H1 (cell line): Measurements from ENCODE around the gene HSPA1L. TPM values are rescaled to one million over a fixed set of nuclear protein-coding genes. Genes with fewer than 3 reads are reported as not detected.
"Not testable (repeated sequence)": the region's sequence is repeated elsewhere in the genome, so short reads cannot be mapped to it uniquely, and the experiment has no call there.

ENCODE experiments used
- CTCF ChIA-PET: fragments of 300-600 bp; sonication (Branson Sonifier 250); formaldehyde crosslinking; loops from one replicate; lab custom pipeline; 2021; ENCODE audit not compliant: partially characterized antibody; lab: Charles Lee
- POLR2A ChIA-PET: fragments of 300-600 bp; sonication (Branson Sonifier 250); formaldehyde crosslinking; loops from one replicate; lab custom pipeline; 2021; ENCODE audit warnings: inconsistent platforms; ENCODE audit not compliant: partially characterized antibody; lab: Charles Lee
- DNase-seq, 2 experiments: peaks; one replicate each; pipeline versions ENCODE4 v3.0.0 to v3.0.0-alpha.2; 2010 to 2022; ENCODE audit warnings: low spot score in 2 of 2, low read depth in 1 of 2, mixed read lengths in 1 of 2
- FAIRE-seq: peaks from 2 replicates; lab custom pipeline; 2011; peaks lifted over from hg19 to GRCh38; lab: Jason Lieb, UNC
- H2AFZ ChIP-seq: 2 replicates; pipeline ENCODE4 v1.8.1; 2012; ENCODE audit warnings: low read length, inconsistent platforms
- H2AK5ac ChIP-seq: 2 replicates; pipeline ENCODE4 v1.6.1; 2013; ENCODE audit warnings: low read depth, low read length
- H2BK120ac ChIP-seq: replicated peaks from 2 replicates; pipeline ENCODE3; 2013; ENCODE audit warnings: low read depth, low read length, inconsistent platforms
- H2BK12ac ChIP-seq: 2 replicates; pipeline ENCODE4 v1.6.1; 2013; ENCODE audit warnings: low read depth, low read length
- H2BK15ac ChIP-seq: 2 replicates; pipeline ENCODE4 v1.6.1; 2013; ENCODE audit warnings: low read length
- H2BK20ac ChIP-seq: 2 replicates; pipeline ENCODE4 v1.6.1; 2013; ENCODE audit warnings: low read length
- H2BK5ac ChIP-seq: 2 replicates; pipeline ENCODE4 v1.6.1; 2013; ENCODE audit warnings: low read depth, low read length
- H3K14ac ChIP-seq: 2 replicates; pipeline ENCODE4 v1.6.1; 2013; ENCODE audit warnings: inconsistent platforms; ENCODE audit not compliant: insufficient read length
- H3K18ac ChIP-seq: 2 replicates; pipeline ENCODE4 v1.6.1; 2013; ENCODE audit warnings: low read length; ENCODE audit errors: extremely low read depth
- H3K23ac ChIP-seq: 2 replicates; pipeline ENCODE4 v1.6.1; 2013; ENCODE audit warnings: inconsistent platforms; ENCODE audit not compliant: insufficient read length
- H3K23me2 ChIP-seq: 2 replicates; pipeline ENCODE4 v1.6.1; 2013; ENCODE audit warnings: low read depth, low read length
- H3K27ac ChIP-seq: 2 replicates; pipeline ENCODE4 v1.6.1; 2011; ENCODE audit warnings: low read depth, low read length, inconsistent platforms
- H3K27me3 ChIP-seq, 4 experiments: replicated peaks in 1 of 4; 1 replicate in 1 of 4; 2 replicates in 3 of 4; pipeline versions ENCODE4 v1.6.1 to v1.8.1; 2011 to 2013; ENCODE audit warnings: low read length in 3 of 4, mild to moderate bottlenecking in 3 of 4, inconsistent platforms in 2 of 4, mixed read lengths in 2 of 4, moderate library complexity in 1 of 4; ENCODE audit not compliant: control insufficient read depth in 3 of 4, insufficient read depth in 3 of 4; ENCODE audit errors: extremely low read depth in 1 of 4
- H3K36me3 ChIP-seq, 4 experiments: 2 replicates each; pipeline versions ENCODE4 v1.6.1 to v1.8.1; 2011 to 2013; ENCODE audit warnings: mild to moderate bottlenecking in 4 of 4, low read length in 3 of 4, moderate library complexity in 2 of 4, control low read depth in 1 of 4, inconsistent platforms in 1 of 4; ENCODE audit not compliant: insufficient read depth in 4 of 4, control insufficient read depth in 2 of 4
- H3K4ac ChIP-seq: replicated peaks from 2 replicates; pipeline ENCODE3; 2013; ENCODE audit warnings: low read length, low read depth, mixed read lengths, inconsistent platforms; ENCODE audit not compliant: insufficient read length
- H3K4me1 ChIP-seq, 4 experiments: replicated peaks in 1 of 4; 1 replicate in 1 of 4; 2 replicates in 3 of 4; pipeline versions ENCODE4 v1.6.1 to v1.8.1; 2011 to 2013; ENCODE audit warnings: low read length in 3 of 4, inconsistent platforms in 2 of 4, mixed read lengths in 1 of 4; ENCODE audit not compliant: insufficient read depth in 4 of 4, control insufficient read depth in 3 of 4
- H3K4me2 ChIP-seq, 2 experiments: 2 replicates each; pipeline versions ENCODE4 v1.6.1 to v1.8.1; 2011 to 2013; ENCODE audit warnings: low read depth in 2 of 2, low read length in 2 of 2, control low read depth in 1 of 2, inconsistent platforms in 1 of 2, mild to moderate bottlenecking in 1 of 2; ENCODE audit not compliant: insufficient read depth in 1 of 2
- H3K4me3 ChIP-seq, 4 experiments: fragments of 200-600, 300-600 bp in 1 of 4; sonication (generic), shearing (Covaris generic), sonication (Bioruptor Twin) in 1 of 4; 2 replicates each; pipeline versions ENCODE4 v1.5.1 to v1.8.1; 2011 to 2016; ENCODE audit warnings: low read length in 4 of 4, low read depth in 3 of 4, control low read depth in 2 of 4, inconsistent platforms in 2 of 4, mild to moderate bottlenecking in 2 of 4, mixed read lengths in 1 of 4, moderate library complexity in 1 of 4; ENCODE audit not compliant: insufficient read depth in 2 of 4; ENCODE audit errors: extremely low read depth in 1 of 4
- H3K56ac ChIP-seq: replicated peaks from 2 replicates; pipeline ENCODE3; 2013; ENCODE audit warnings: low read depth, mild to moderate bottlenecking, mixed read lengths, low read length, inconsistent platforms; ENCODE audit not compliant: insufficient read length
- H3K79me1 ChIP-seq: 2 replicates; pipeline ENCODE4 v1.6.1; 2013; ENCODE audit warnings: low read depth, low read length, control low read depth
- H3K79me2 ChIP-seq, 2 experiments: 2 replicates each; pipeline versions ENCODE4 v1.6.1 to v1.8.1; 2012 to 2013; ENCODE audit warnings: low read length in 2 of 2, mild to moderate bottlenecking in 2 of 2, inconsistent platforms in 1 of 2; ENCODE audit not compliant: insufficient read depth in 2 of 2, control insufficient read depth in 1 of 2
- H3K9ac ChIP-seq, 4 experiments: replicated peaks in 1 of 4; 1 replicate in 1 of 4; 2 replicates in 3 of 4; pipeline versions ENCODE4 v1.6.1 to v1.8.1; 2011 to 2013; ENCODE audit warnings: low read depth in 3 of 4, low read length in 3 of 4, control low read depth in 2 of 4, mild to moderate bottlenecking in 2 of 4, moderate library complexity in 2 of 4, inconsistent platforms in 1 of 4; ENCODE audit errors: extremely low read depth in 1 of 4
- H3K9me3 ChIP-seq, 2 experiments: 2 replicates each; pipeline versions ENCODE4 v1.6.1 to v1.8.1; 2012 to 2013; ENCODE audit warnings: mild to moderate bottlenecking in 2 of 2, moderate library complexity in 2 of 2, control low read depth in 1 of 2, inconsistent platforms in 1 of 2, low read depth in 1 of 2, low read length in 1 of 2, mixed read lengths in 1 of 2; ENCODE audit not compliant: insufficient read depth in 2 of 2
- H4K20me1 ChIP-seq, 2 experiments: replicated peaks in 1 of 2; 2 replicates each; pipeline versions ENCODE3 to v1.8.1; 2011 to 2013; ENCODE audit warnings: inconsistent platforms in 2 of 2, low read length in 2 of 2, mild to moderate bottlenecking in 1 of 2; ENCODE audit not compliant: insufficient read depth in 2 of 2, control insufficient read depth in 1 of 2
- H4K5ac ChIP-seq: 2 replicates; pipeline ENCODE4 v1.6.1; 2013; ENCODE audit warnings: low read length, low read depth, mixed read lengths, inconsistent platforms; ENCODE audit not compliant: insufficient read length
- H4K8ac ChIP-seq: 2 replicates; pipeline ENCODE4 v1.8.0; 2013; ENCODE audit warnings: mild to moderate bottlenecking, moderate library complexity, low read length, inconsistent platforms; ENCODE audit not compliant: insufficient read depth; ENCODE audit errors: extremely low read depth
- H4K91ac ChIP-seq: replicated peaks from 2 replicates; pipeline ENCODE3; 2013; ENCODE audit warnings: low read length, mixed read lengths, inconsistent platforms; ENCODE audit not compliant: insufficient read length
- WGBS, 2 experiments: shearing (Covaris generic) in 1 of 2; methylation state at CpG; one replicate each; pipeline versions ENCODE4 v1.1.6 to v1.1.7; 2013 to 2015; ENCODE audit warnings: low lambda C conversion rate in 2 of 2, mixed read lengths in 2 of 2, inconsistent platforms in 1 of 2, low coverage in 1 of 2, missing lambda C conversion rate in 1 of 2; ENCODE audit not compliant: insufficient replicate concordance in 2 of 2, insufficient coverage in 1 of 2, insufficient read length in 1 of 2; ENCODE audit errors: extremely low coverage in 1 of 2, missing lambda C conversion rate in 1 of 2; 5-methylcytosine and 5-hydroxymethylcytosine counted together
- polyA plus RNA-seq, 7 experiments: library from polyadenylated mRNA; depleted of rRNA in 3 of 7; stranded (reverse) in 5 of 7; unstranded in 2 of 7; fragments of >200 nt in 5 of 7; fragments of 200-250 nt in 2 of 7; gene quantifications; 1 replicate in 5 of 7; 2 replicates in 1 of 7; 4 replicates in 1 of 7; pipeline versions ENCODE4 v1.2.1 to v1.2.3, GENCODE V29; 2011 to 2013; ENCODE audit warnings: missing spikeins in 2 of 7, mixed read lengths in 2 of 7
- total RNA-seq: library from RNA; stranded (reverse); fragmentation: NEBNext Ultra II Directional; extraction: Animal tissue kit (Norgen Biotek cat#: 25700); gene quantifications from 2 replicates; pipeline ENCODE4 v1.2.1, GENCODE V29; 2021

The HSPA1L gene
- total and polyA plus RNA-seq, 2 of the 8 experiments (the other 6 are each of a cell fraction or from before 2014, with no cell fraction given): 1.00 to 1.9 TPM

GRCh38 chr6:31793927-31794245 lies 21.2 kb downstream of the HSPA1L start:
- POLR2A ChIA-PET: interaction anchor here (1.4 to 7.6 kb wide), 7 partner anchors 10 to 64 kb away, joined by 3 to 81 read pairs (median 23); partner anchors contain the start of genes HSPA1A, HSPA1L and LSM2
- H3K4me1 ChIP-seq, H2BK20ac ChIP-seq, FAIRE-seq, H4K20me1 ChIP-seq, H3K18ac ChIP-seq, DNase-seq, H4K91ac ChIP-seq, H3K4ac ChIP-seq, H3K9me3 ChIP-seq, H2AK5ac ChIP-seq, H3K56ac ChIP-seq, H3K23me2 ChIP-seq, H2BK15ac ChIP-seq, H4K5ac ChIP-seq, H4K8ac ChIP-seq, H2BK120ac ChIP-seq, H3K23ac ChIP-seq, H3K27ac ChIP-seq, H3K14ac ChIP-seq, H2BK5ac ChIP-seq, H3K27me3 ChIP-seq, H2BK12ac ChIP-seq, H2AFZ ChIP-seq, H3K79me1 ChIP-seq, H3K9ac ChIP-seq: not testable (repeated sequence)
- peaks cover 4 to 43% (median 16%) of the 10 kb centered on the region in 4 experiments; a peak in 6 of 8 replicates for H3K36me3 ChIP-seq
- peak overlapping the region; percentile 89 to 94 for H3K4me2 ChIP-seq
- H3K79me2 ChIP-seq: peaks cover 0 to 19% of the 10 kb centered on the region in 2 experiments; a peak in 2 of 4 replicates
- peak overlapping the region in 3 of 4 experiments; percentile 82 to 92 (median 89); a peak in 5 of 8 replicates for H3K4me3 ChIP-seq
- CTCF ChIA-PET: interaction anchor here (1.5 to 1.9 kb wide), 3 partner anchors 12 to 37 kb away, joined by 7 to 10 read pairs (median 9); partner anchors contain the start of genes HSPA1B and LSM2
- WGBS, 2 experiments: 83% methylated on average over 6 of the region's 6 CpGs; no CpG with 5 or more reads in 1 of the 2 experiments
